CD1c-positive myeloid dendritic cell (primary cell): ENCODE measurements around the gene CRYGC.
"Not testable (repeated sequence)": the region's sequence is repeated elsewhere in the genome, so short reads cannot be mapped to it uniquely, and the experiment has no call there.

Experiments used
- DNase-seq: peaks from one replicate; pipeline ENCODE4 v3.0.0-alpha.2; 2016; ENCODE audit errors: extremely low spot score

Gene CRYGC

GRCh38 chr2:208136716-208137094, 7.1 kb upstream of the CRYGC start:
- no peak for DNase-seq

GRCh38 chr2:208135794-208136715, 6.4 kb upstream of the CRYGC start:
- no peak for DNase-seq

- DNase-seq, result peak; percentile 2
Observed at GRCh38 chr2:208134928-208135586, 5.4 kb upstream of the CRYGC start.

GRCh38 chr2:208130712-208131110, 1.1 kb upstream of the CRYGC start:
- no peak for DNase-seq

- no peak for DNase-seq
Observed at GRCh38 chr2:208128136-208128535, 1.5 kb downstream of the CRYGC start.

GRCh38 chr2:208127090-208127489, 2.5 kb downstream of the CRYGC start:
- no peak for DNase-seq

GRCh38 chr2:208125251-208125650, 4.4 kb downstream of the CRYGC start:
- DNase-seq, result no peak

GRCh38 chr2:208124013-208124715, 5.5 kb downstream of the CRYGC start, which contains the start of gene CRYGD:
Gene CRYGD (minus strand): TSS chr2:208124524. CDS start chr2:208124473, 51 bp downstream.
- peak; percentile 9 for DNase-seq

- DNase-seq, result no peak
Observed at GRCh38 chr2:208122248-208122647, 7.4 kb downstream of the CRYGC start.

GRCh38 chr2:208118918-208119317, 10.7 kb downstream of the CRYGC start:
- no peak for DNase-seq

- not testable (repeated sequence) for DNase-seq
Observed at GRCh38 chr2:208117390-208117789, 12.2 kb downstream of the CRYGC start.

GRCh38 chr2:208112969-208113368, 16.7 kb downstream of the CRYGC start:
- no peak for DNase-seq

GRCh38 chr2:208112273-208112745, 17.3 kb downstream of the CRYGC start:
- DNase-seq, result not testable (repeated sequence)

- no peak for DNase-seq
Observed at GRCh38 chr2:208103616-208104015, 26.0 kb downstream of the CRYGC start.

GRCh38 chr2:208101716-208102631, 27.7 kb downstream of the CRYGC start:
- peak; percentile 25 for DNase-seq

- no peak for DNase-seq
Observed at GRCh38 chr2:208099682-208100470, 29.8 kb downstream of the CRYGC start.

- not testable (repeated sequence) for DNase-seq
Observed at GRCh38 chr2:208098701-208099100, 30.9 kb downstream of the CRYGC start.

- no peak for DNase-seq
Observed at GRCh38 chr2:208098267-208098666, 31.4 kb downstream of the CRYGC start.

GRCh38 chr2:208097801-208098200, 31.8 kb downstream of the CRYGC start:
- DNase-seq, result no peak

GRCh38 chr2:208097313-208097712, 32.3 kb downstream of the CRYGC start:
- no peak for DNase-seq
